C4-2B (cell line): Measurements from ENCODE around the gene ELN.

Experiments used
- CTCF ChIP-seq: fragments of 450-650 bp; conservative IDR thresholded peaks from 2 replicates; pipeline ENCODE4 v1.5.1; 2017; ENCODE audit warnings: mild to moderate bottlenecking
- ZFX ChIP-seq: fragments of 450-650 bp; IDR thresholded peaks from 2 replicates; pipeline ENCODE4 v1.6.1; 2017

GRCh38 chr7:74095135-74095534, 67.2 kb downstream of the ELN start:
- TF ChIP-seq CTCF (no peak), ZFX (no peak)
